Subcutaneous adipose tissue (tissue), 4 donors: ENCODE measurements around the gene CRADD. TPM values are rescaled to one million over a fixed set of nuclear protein-coding genes. Genes with fewer than 3 reads are reported as not detected.

Experiments
- total RNA-seq, 4 donors: library from RNA; depleted of rRNA; stranded (reverse); fragments of >200 nt; gene quantifications; one replicate each; pipeline ENCODE4 v1.1.0, GENCODE V29; 2016
- TF ChIP-seq, protein P1 (sequence below): fragments of 450-650 bp; IDR thresholded peaks from one replicate; pipeline ENCODE4 v1.5.1; 2016; ENCODE audit warnings: low read depth, mild to moderate bottlenecking, control low read depth, antibody characterized with exemption, moderate library complexity

Gene CRADD
- total RNA-seq, 4 donors from 2014 or later: 22.5 to 43.7 (median 39.3) TPM

DNA sequence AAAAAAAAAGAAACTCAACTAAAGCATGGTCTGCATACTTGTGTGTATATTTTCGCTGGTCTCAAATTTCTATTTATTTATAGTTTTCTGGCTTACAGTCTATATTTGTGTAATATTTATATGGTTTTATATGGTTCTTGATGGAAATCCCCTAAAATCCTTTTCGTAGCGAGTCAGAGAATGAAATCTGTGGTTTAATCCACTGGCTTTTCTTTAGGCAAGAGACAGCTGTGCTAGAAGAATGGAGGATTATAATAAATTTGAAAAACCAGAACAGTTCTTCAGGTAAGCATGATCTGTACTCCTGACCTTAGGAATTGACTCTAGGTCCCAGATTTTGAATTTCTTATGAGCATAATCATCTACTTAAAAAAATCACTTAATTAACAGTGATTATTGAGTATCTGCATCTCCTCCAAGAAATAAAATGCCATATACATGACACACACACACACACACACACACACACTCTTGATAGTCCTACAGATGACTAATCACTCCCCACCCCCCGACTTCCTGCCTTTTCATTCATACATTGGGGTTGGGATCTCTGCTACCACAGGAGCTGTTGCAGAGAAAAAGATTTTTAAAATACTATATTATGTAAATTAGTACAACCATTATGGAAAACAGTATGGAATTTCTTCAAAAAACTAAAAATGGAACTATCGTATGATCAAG lies 113.4 kb downstream of the CRADD start:
- TF ChIP-seq, protein P1, sequence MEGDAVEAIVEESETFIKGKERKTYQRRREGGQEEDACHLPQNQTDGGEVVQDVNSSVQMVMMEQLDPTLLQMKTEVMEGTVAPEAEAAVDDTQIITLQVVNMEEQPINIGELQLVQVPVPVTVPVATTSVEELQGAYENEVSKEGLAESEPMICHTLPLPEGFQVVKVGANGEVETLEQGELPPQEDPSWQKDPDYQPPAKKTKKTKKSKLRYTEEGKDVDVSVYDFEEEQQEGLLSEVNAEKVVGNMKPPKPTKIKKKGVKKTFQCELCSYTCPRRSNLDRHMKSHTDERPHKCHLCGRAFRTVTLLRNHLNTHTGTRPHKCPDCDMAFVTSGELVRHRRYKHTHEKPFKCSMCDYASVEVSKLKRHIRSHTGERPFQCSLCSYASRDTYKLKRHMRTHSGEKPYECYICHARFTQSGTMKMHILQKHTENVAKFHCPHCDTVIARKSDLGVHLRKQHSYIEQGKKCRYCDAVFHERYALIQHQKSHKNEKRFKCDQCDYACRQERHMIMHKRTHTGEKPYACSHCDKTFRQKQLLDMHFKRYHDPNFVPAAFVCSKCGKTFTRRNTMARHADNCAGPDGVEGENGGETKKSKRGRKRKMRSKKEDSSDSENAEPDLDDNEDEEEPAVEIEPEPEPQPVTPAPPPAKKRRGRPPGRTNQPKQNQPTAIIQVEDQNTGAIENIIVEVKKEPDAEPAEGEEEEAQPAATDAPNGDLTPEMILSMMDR: no peak

DNA sequence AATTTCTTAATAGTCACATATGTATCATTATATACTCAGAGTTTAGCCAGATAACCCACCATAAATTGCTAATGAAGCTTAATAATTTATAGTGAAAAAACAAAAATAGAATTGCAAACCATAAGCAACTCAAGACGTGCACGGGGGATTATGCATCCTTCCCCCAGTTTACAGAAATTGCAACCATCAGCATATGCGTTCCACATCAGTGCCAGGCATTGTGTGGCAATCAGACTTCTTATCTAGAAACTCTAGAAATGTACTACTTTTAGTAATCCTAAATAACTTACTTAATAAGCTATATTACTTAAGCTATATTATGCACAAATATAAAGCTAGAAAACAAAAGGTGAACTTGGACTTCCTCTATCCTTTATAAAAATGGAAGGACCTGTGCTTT lies 115.8 kb downstream of the CRADD start:
- TF ChIP-seq, protein P1: no peak

DNA sequence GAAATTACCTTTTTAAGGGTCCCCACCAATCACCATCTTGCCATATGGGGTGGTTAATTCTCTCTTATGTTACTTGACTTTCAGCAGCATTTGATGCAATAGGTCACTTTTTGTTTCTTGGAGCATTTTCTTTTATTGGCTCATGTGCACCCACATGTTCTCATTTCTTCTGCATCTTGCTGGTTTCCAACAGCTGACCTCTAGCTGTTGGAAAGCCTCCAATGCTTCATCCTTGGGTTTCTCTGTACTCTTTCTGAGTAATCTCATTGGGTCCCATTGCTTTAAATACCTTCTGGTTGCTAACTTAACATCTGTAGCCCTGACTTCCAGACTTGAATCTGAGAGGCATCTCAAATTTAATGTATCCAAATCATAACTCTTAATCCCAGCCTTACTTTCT lies 116.8 kb downstream of the CRADD start:
- TF ChIP-seq, protein P1: no peak

DNA sequence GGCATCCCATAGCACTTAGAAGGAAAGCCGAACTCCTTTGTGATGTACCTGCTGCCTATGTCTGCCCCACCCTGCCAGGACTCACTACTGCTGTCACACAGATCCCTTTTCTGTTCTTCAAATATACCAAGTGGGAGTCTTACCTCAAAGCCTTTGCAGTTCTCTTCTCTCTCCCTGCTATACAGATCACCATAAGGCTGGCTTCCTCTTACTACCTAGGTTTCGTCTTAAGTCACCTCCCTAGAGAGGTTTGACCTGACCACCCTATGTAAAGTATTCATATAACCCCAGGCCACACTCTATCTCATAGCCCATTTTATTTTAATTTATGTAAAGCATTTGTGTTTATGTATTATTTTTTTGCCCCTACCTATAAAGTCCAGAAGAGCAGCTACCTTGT lies 117.6 kb downstream of the CRADD start:
- TF ChIP-seq, protein P1: no peak

DNA sequence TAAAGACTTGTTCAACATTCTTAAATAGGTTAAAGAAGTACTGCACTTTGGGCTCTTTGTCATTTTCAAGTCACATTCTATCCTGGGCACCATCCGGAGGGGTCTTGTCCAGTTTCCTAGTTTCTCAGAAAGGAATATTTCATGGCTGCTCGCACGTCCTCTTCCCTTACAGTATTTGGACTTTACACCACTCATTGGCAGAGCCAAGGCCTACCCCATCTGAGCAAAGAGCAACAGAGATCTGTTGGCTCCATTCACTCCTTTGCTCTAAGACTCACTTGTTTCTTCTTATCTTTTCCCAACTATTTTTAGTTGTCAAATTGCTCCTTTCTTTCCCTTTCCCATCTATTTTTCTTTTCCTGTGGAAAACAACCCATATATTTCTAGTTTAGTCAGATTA lies 118.2 kb downstream of the CRADD start:
- TF ChIP-seq, protein P1: no peak

DNA sequence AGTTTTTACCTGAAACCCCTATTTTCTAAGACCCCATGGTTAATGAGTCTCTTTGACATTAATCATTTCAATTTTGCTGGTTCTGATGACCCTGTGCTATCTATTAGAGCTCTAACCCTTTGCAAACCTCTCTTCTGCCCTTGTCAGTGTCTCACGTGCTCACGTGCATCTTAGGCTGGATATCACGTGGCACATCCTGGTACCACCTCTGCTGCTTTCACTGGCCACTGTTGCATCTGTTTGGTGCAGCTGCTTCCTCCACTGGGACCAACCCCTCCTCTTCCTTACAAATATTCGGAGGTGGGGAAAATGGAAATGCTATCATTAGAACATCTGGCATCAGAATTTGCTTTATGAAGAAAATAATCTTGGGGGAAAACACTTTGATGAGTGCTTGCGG lies 119.6 kb downstream of the CRADD start:
- TF ChIP-seq, protein P1: no peak

DNA sequence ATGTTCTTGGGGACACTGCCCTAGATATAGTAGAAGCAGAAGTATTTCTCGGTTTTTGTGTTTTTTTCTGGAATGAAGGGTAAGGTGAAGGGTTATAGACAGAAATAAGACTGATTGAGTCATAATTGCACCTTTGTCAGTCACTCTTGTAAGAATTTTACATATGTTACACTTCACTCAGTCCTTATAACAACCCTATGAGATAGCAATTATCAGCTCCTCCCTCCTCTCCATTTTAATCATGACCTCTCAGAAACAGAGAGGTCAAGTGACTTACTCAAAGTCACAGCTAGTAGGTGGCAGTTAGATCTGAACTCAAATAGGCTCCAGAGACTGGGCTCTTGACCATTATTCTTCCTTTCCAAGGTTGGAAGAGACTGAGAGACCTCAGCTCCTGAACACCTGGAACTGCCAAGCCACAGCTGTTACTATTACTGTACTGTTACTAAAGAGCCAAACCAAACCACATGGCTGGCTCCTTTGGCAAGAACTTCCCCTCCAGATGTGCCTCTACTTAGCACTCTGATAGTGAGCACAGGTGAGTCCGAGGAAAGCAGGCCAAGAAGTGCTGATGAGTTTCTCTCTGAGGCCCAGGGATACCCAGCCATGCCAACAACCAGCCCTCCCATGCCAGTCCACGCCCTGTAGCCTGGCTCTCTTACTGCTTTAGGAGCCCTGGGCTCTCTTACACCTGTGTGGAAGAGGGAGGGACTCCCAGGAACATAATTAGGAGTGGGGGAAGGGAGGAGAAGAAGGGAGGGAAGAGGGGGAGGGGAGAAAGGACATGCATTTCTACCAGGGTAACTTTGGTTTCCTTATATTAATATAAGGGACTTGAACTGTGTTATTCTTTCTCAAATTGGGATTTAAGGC lies 121.3 kb downstream of the CRADD start:
- TF ChIP-seq, protein P1: no peak
